ENCODE data around the gene SNTG2.

Gene SNTG2

GRCh38 chr2:925711-926110, 24.9 kb upstream of the SNTG2 start:
- in situ Hi-C loops (cut with HindIII; ENCODE audit: low sequenced_read_pairs): no loop called here

GRCh38 chr2:926259-926793, 24.3 kb upstream of the SNTG2 start:
- in situ Hi-C loops (cut with HindIII; ENCODE audit: low sequenced_read_pairs): no loop called here

More at GRCh38 chr2:925711-926110, 24.9 kb upstream of the SNTG2 start:
- H3K4me3 ChIP-seq (ENCODE audit: low read depth, low read length): no peak overlapping the region
- TF ChIP-seq, protein P1, sequence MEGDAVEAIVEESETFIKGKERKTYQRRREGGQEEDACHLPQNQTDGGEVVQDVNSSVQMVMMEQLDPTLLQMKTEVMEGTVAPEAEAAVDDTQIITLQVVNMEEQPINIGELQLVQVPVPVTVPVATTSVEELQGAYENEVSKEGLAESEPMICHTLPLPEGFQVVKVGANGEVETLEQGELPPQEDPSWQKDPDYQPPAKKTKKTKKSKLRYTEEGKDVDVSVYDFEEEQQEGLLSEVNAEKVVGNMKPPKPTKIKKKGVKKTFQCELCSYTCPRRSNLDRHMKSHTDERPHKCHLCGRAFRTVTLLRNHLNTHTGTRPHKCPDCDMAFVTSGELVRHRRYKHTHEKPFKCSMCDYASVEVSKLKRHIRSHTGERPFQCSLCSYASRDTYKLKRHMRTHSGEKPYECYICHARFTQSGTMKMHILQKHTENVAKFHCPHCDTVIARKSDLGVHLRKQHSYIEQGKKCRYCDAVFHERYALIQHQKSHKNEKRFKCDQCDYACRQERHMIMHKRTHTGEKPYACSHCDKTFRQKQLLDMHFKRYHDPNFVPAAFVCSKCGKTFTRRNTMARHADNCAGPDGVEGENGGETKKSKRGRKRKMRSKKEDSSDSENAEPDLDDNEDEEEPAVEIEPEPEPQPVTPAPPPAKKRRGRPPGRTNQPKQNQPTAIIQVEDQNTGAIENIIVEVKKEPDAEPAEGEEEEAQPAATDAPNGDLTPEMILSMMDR (IDR thresholded peaks at IDR 0.05; ENCODE audit: low read depth, low read length, missing control alignments): no peak
- DNase-seq (ENCODE audit: low read depth): no peak

GRCh38 chr2:926896-927295, 23.8 kb upstream of the SNTG2 start:
- H3K4me3 ChIP-seq (ENCODE audit: low read depth, low read length): no peak overlapping the region
- TF ChIP-seq, protein P1 (IDR thresholded peaks at IDR 0.05; ENCODE audit: low read depth, low read length, missing control alignments): no peak
- in situ Hi-C loops (cut with HindIII; ENCODE audit: low sequenced_read_pairs): no loop called here
- DNase-seq (ENCODE audit: low read depth): no peak

More at GRCh38 chr2:926259-926793, 24.3 kb upstream of the SNTG2 start:
- no peak for DNase-seq (ENCODE audit: low read depth)
- H3K4me3 ChIP-seq (ENCODE audit: low read depth, low read length): no peak overlapping the region
- TF ChIP-seq, protein P1 (IDR thresholded peaks at IDR 0.05; ENCODE audit: low read depth, low read length, missing control alignments): no peak

- no peak for DNase-seq (ENCODE audit: low read depth)
- in situ Hi-C loops (cut with HindIII; ENCODE audit: low sequenced_read_pairs): no loop called here
- no peak overlapping the region for H3K4me3 ChIP-seq (ENCODE audit: low read depth, low read length)
- TF ChIP-seq, protein P1 (IDR thresholded peaks at IDR 0.05; ENCODE audit: low read depth, low read length, missing control alignments): no peak
Observed at GRCh38 chr2:929011-929735, 21.5 kb upstream of the SNTG2 start.

GRCh38 chr2:929925-930324, 20.7 kb upstream of the SNTG2 start:
- TF ChIP-seq, protein P1 (IDR thresholded peaks at IDR 0.05; ENCODE audit: low read depth, low read length, missing control alignments): no peak
- no peak overlapping the region for H3K4me3 ChIP-seq (ENCODE audit: low read depth, low read length)
- no peak for DNase-seq (ENCODE audit: low read depth)
- in situ Hi-C loops (cut with HindIII; ENCODE audit: low sequenced_read_pairs): no loop called here

DNA sequence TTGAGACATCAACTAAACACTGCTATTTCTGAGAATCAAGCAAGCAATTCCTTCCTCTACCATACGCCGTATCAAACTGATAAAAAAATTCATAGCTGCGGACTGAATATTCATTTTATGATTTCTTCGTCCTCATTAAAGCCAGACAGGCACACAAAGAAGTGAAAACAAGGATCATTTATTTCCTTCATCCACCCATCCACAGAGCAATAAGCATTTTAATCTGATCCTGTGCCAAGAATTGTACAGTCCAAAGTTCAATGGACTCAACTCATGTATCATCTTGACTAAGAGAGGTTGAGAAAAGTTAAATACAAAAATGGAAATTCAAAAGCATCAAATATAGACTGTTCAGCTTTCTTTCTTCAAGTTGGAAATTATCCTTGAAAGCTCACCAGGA, 19.7 kb upstream of the SNTG2 start:
- in situ Hi-C loops (cut with HindIII; ENCODE audit: low sequenced_read_pairs): no loop called here
- DNase-seq (ENCODE audit: low read depth): no peak
- H3K4me3 ChIP-seq (ENCODE audit: low read depth, low read length): no peak overlapping the region
- TF ChIP-seq, protein P1 (IDR thresholded peaks at IDR 0.05; ENCODE audit: low read depth, low read length, missing control alignments): no peak

All from astrocyte of the cerebellum (primary cell).